ENCODE measurements around the gene ANKMY1. TPM values are rescaled to one million over a fixed set of nuclear protein-coding genes. Genes with fewer than 3 reads are reported as not detected.
A peak's percentile ranks its signal among the peaks of the same experiment; 100 is the strongest.

ANKMY1 gene
- total RNA-seq, 1 donor from 2014 or later = 7.2 TPM

DNA sequence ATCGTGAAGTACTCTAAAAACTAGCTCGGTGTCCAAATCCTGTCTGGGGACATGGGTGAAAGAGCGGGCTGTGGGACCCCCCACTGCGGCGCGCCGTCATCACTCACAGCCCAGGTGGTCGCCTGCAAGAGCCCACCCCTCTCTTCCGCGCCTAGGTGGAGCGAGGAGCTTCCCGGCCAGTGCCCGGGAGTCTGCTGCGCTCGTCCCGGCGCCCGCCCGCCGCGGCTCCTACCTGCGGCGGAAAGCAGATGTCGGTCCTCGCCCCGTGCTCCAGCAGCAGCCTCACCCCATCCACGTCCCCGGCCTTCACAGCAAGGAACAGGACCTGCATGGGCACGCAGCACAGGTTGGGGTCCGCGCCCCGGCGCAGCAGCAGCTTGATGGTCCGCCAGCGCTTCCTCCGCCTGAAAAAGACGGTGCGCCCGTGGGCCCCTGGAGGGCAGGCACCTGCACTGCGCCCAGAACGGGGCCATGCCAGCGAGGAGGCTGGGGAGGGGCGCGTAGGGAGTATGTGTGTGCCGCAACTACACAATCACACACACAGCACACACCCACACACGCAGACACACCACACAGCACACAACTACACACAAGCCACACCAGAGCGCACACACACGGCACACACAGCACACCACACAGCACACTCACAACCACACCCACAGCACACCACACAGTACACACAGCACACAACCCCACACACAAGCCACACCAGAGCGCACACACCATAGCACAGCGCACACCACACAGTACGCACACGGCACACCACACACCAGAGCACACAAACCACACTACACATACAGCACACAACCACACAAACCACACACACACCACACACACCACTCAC lies 37.4 kb downstream of the ANKMY1 start:
- H3K27me3 ChIP-seq (ENCODE audit: insufficient read depth, low read length) = peaks cover 11% of the 10 kb centered on the region
- H3K9me3 Mint-ChIP-seq (ENCODE audit: unreplicated experiment) = peaks cover 26% of the 10 kb centered on the region
- no peak for DNase-seq (ENCODE audit: low read depth)
- no peak for FAIRE-seq
- H4K20me1 ChIP-seq (ENCODE audit: insufficient read depth, low read length) = peaks cover 3% of the 10 kb centered on the region
- peak overlapping the region; percentile 18 for H2AFZ ChIP-seq (ENCODE audit: low read depth, low read length)
- no peak overlapping the region for H3K27ac ChIP-seq (ENCODE audit: low read depth, low read length)
- TF ChIP-seq, protein P1, sequence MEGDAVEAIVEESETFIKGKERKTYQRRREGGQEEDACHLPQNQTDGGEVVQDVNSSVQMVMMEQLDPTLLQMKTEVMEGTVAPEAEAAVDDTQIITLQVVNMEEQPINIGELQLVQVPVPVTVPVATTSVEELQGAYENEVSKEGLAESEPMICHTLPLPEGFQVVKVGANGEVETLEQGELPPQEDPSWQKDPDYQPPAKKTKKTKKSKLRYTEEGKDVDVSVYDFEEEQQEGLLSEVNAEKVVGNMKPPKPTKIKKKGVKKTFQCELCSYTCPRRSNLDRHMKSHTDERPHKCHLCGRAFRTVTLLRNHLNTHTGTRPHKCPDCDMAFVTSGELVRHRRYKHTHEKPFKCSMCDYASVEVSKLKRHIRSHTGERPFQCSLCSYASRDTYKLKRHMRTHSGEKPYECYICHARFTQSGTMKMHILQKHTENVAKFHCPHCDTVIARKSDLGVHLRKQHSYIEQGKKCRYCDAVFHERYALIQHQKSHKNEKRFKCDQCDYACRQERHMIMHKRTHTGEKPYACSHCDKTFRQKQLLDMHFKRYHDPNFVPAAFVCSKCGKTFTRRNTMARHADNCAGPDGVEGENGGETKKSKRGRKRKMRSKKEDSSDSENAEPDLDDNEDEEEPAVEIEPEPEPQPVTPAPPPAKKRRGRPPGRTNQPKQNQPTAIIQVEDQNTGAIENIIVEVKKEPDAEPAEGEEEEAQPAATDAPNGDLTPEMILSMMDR (IDR thresholded peaks at IDR 0.05; ENCODE audit: insufficient read depth, low read depth, low read length) = no peak
- no peak for TF ChIP-seq EZH2 (IDR thresholded peaks at IDR 0.05; ENCODE audit: insufficient read depth, low read length)
- peaks cover 16% of the 10 kb centered on the region for H3K9me3 ChIP-seq (ENCODE audit: insufficient read depth, low read depth, low read length)
- peak overlapping the region; percentile 76 for H3K4me2 ChIP-seq (ENCODE audit: low read length)
- H3K79me2 ChIP-seq (ENCODE audit: insufficient read depth, low read length) = no peaks in the 10 kb centered on the region
- no peak overlapping the region for H3K27ac Mint-ChIP-seq (ENCODE audit: unreplicated experiment)
- H3K4me3 ChIP-seq (ENCODE audit: insufficient read depth, low read depth, low read length) = no peak overlapping the region
- H3K4me1 ChIP-seq (ENCODE audit: insufficient read depth, low read length) = peaks cover 7% of the 10 kb centered on the region
- no peaks in the 10 kb centered on the region for H3K36me3 ChIP-seq (ENCODE audit: insufficient read depth, low read length)
- no peak overlapping the region for H3K4me3 Mint-ChIP-seq (ENCODE audit: unreplicated experiment)
- H3K27me3 Mint-ChIP-seq (ENCODE audit: low read depth, unreplicated experiment) = peaks cover 30% of the 10 kb centered on the region
- no peak overlapping the region for H3K9ac ChIP-seq (ENCODE audit: low read length)
- H3K36me3 Mint-ChIP-seq (ENCODE audit: low read depth, unreplicated experiment) = peaks cover 43% of the 10 kb centered on the region
- H3K4me1 Mint-ChIP-seq (ENCODE audit: low read depth, unreplicated experiment) = no peaks in the 10 kb centered on the region

DNA sequence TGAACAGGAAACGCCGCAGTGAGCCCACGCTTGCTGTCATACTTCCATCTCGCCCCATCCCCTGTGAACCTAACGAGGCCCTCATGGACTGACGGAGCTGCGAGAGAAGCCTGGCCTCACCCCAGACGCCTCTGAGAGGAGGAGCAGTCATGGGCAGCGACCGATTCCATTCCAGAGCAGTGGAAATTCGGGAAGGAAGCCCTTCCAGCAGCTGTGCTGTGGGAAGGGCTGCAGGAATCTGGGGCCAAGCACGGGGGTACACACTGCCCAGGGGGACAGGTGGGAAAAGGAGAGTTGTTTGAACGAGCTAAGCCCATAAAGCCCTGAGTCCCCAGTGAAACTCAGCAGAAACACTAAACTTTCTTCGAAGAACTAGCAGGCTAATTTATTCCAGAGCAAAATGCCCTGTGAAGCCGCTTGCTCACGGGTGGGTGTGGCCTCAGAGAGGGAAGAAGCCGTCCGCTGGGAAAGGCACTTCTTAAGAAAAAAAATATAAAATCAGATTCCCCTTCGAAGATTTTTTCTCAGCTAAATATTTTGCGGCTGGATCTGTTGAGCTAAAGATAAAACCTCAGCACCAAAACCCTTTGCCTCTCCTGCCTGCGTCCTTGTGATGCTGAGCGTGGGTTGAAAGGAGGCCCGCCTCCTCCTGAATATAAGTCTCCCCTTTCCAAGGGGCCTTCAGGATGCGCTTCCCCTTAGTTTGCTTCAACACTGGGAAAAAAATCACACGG lies 38.2 kb downstream of the ANKMY1 start:
- H3K4me3 ChIP-seq (ENCODE audit: insufficient read depth, low read depth, low read length) = no peak overlapping the region
- H3K27ac Mint-ChIP-seq (ENCODE audit: unreplicated experiment) = no peak overlapping the region
- H3K4me2 ChIP-seq (ENCODE audit: low read length) = peak overlapping the region; percentile 76
- H3K79me2 ChIP-seq (ENCODE audit: insufficient read depth, low read length) = no peaks in the 10 kb centered on the region
- H3K9me3 ChIP-seq (ENCODE audit: insufficient read depth, low read depth, low read length) = peaks cover 10% of the 10 kb centered on the region
- no peak overlapping the region for H3K4me3 Mint-ChIP-seq (ENCODE audit: unreplicated experiment)
- FAIRE-seq (no peak), DNase-seq (ENCODE audit: low read depth) (peak; percentile 9)
- peaks cover 7% of the 10 kb centered on the region for H3K4me1 ChIP-seq (ENCODE audit: insufficient read depth, low read length)
- H3K27ac ChIP-seq (ENCODE audit: low read depth, low read length) = no peak overlapping the region
- peaks cover 11% of the 10 kb centered on the region for H3K27me3 ChIP-seq (ENCODE audit: insufficient read depth, low read length)
- peaks cover 30% of the 10 kb centered on the region for H3K27me3 Mint-ChIP-seq (ENCODE audit: low read depth, unreplicated experiment)
- H3K36me3 Mint-ChIP-seq (ENCODE audit: low read depth, unreplicated experiment) = peaks cover 35% of the 10 kb centered on the region
- TF ChIP-seq, protein P1 (IDR thresholded peaks at IDR 0.05; ENCODE audit: insufficient read depth, low read depth, low read length) = no peak
- no peak for TF ChIP-seq EZH2 (IDR thresholded peaks at IDR 0.05; ENCODE audit: insufficient read depth, low read length)
- peaks cover 21% of the 10 kb centered on the region for H3K9me3 Mint-ChIP-seq (ENCODE audit: unreplicated experiment)
- H4K20me1 ChIP-seq (ENCODE audit: insufficient read depth, low read length) = peaks cover 3% of the 10 kb centered on the region
- H3K4me1 Mint-ChIP-seq (ENCODE audit: low read depth, unreplicated experiment) = no peaks in the 10 kb centered on the region
- H3K9ac ChIP-seq (ENCODE audit: low read length) = no peak overlapping the region
- H2AFZ ChIP-seq (ENCODE audit: low read depth, low read length) = peak overlapping the region; percentile 18
- no peaks in the 10 kb centered on the region for H3K36me3 ChIP-seq (ENCODE audit: insufficient read depth, low read length)

Data from astrocyte (in vitro differentiated cells and primary cell).